Astrocyte of the spinal cord (primary cell): ENCODE measurements around the gene HMOX1.
A peak's percentile ranks its signal among the peaks of the same experiment; 100 is the strongest.

ENCODE experiments used
- DNase-seq: peaks from one replicate; pipeline ENCODE4 v3.0.0; 2011; ENCODE audit warnings: low read depth, low spot score
- H3K4me3 ChIP-seq: 2 replicates; pipeline ENCODE4 v1.5.1; 2011; ENCODE audit warnings: low read depth, mild to moderate bottlenecking, low read length, moderate library complexity
- CTCF ChIP-seq: IDR thresholded peaks from 2 replicates; pipeline ENCODE4 v1.5.1; 2012; ENCODE audit warnings: low read depth, mild to moderate bottlenecking, low read length, inconsistent platforms
- in situ Hi-C: cut with HindIII; loops from 2 replicates; pipeline ENCODE4 v1.10.0; 2017; ENCODE audit warnings: low sequenced_read_pairs

Gene HMOX1

DNA sequence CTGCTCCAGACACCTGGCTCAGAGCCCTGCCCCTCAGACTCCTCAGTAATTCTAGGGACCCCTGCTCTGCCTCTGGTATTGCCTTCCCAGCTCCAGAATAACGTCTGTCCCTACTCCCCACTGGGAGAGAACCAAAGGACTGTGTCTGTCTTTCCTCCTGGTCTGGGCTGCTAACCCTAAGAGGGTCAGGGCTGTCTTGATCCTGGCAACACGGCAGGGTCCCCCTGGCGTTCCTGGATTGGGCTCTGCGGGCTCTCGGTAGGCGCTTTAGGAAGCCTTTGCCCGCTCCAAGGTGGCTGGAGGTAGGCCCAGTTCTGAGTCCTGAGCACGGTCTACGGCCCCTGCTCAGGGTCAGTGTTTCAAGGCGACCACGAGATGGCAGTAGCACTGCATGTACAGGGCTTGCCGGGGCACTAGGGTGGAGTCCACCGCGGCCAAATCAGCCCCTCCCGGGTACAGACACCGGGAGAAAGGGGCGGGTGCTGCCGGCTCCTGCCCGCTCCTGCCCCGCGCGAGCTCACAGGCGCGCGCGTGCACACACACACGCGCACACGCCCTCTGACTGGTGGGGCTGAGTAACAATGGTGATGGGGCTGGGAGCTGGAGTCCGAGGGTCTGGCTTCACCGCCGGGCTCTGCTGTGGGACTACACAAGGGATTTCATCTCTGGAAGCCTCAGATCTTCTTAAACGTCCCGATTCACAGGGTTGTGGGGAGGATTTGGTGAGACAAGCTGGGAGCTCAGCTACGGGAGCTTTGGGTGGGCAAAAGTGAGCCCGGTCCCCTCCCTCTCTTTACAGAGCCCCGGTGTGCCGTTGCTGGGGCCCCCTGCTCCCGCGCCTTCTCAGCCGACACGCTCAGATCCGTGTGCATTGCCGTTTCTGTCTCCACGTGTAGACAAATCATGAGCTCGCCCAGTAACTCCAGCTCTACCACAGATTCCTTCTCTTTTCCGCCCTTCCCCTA is 30.1 kb upstream of the HMOX1 start:
- peak; percentile 75 for TF ChIP-seq CTCF
- in situ Hi-C loops: no loop called here

GRCh38 chr22:35352214-35353111 is 28.4 kb upstream of the HMOX1 start:
- in situ Hi-C loops: no loop called here
- no peak for DNase-seq
- no peak overlapping the region for H3K4me3 ChIP-seq
- TF ChIP-seq CTCF: no peak

More for the DNA sequence above, 30.1 kb upstream of the HMOX1 start:
- DNase-seq: peak; percentile 91
- peak overlapping the region; percentile 54 for H3K4me3 ChIP-seq

DNA sequence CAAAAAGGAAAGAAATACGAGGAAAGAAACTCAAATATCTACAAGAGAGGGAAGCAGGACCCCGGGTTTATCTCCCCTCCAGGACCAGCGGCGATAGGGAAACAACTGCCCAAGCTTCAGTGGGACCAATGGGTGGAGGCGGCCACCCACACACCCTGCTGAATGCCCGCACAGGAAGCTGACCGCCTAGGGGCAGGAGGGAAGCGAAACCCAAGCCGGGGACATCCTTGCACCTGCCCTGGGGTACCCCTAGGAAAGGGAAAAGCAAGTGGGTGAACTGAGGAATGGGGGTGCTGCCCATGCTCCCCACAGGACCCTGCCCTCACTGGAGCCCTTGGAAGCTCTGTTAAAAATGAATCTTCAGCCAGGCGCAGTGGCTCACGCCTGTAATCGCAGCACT is 27.6 kb upstream of the HMOX1 start:
- no peak for DNase-seq
- H3K4me3 ChIP-seq: no peak overlapping the region
- TF ChIP-seq CTCF: no peak
- in situ Hi-C loops: no loop called here

GRCh38 chr22:35354068-35354467 is 26.8 kb upstream of the HMOX1 start:
- in situ Hi-C loops: no loop called here
- no peak for TF ChIP-seq CTCF
- no peak overlapping the region for H3K4me3 ChIP-seq
- DNase-seq: no peak

GRCh38 chr22:35357883-35358621 is 22.8 kb upstream of the HMOX1 start:
- in situ Hi-C loops: no loop called here
- TF ChIP-seq CTCF: no peak

GRCh38 chr22:35359380-35360065 is 21.4 kb upstream of the HMOX1 start:
- TF ChIP-seq CTCF: no peak
- no peak overlapping the region for H3K4me3 ChIP-seq
- in situ Hi-C loops: no loop called here
- DNase-seq: no peak

More at GRCh38 chr22:35357883-35358621, 22.8 kb upstream of the HMOX1 start:
- H3K4me3 ChIP-seq: no peak overlapping the region
- DNase-seq: peak; percentile 15
